Gastrocnemius medialis (tissue), 4 donors: Measurements from ENCODE around the gene ALK. TPM values are rescaled to one million over a fixed set of nuclear protein-coding genes. Genes with fewer than 3 reads are reported as not detected.

Source experiments
- ATAC-seq, 2 donors: fragments of 150-250 bp; one replicate each; pipeline ENCODE4 v1.9.1; 2016
- DNase-seq, 2 donors: peaks; one replicate each; pipeline ENCODE4 v3.0.0-alpha.2; 2019
- H3K27ac ChIP-seq, 4 donors: fragments of 200-600 bp; sonication (generic); 1 replicate in 1 of 4; 2 replicates in 3 of 4; pipeline ENCODE4 v1.5.1; 2016 to 2018; ENCODE audit warnings: mild to moderate bottlenecking in 2 of 4, moderate library complexity in 1 of 4
- H3K27me3 ChIP-seq, 3 donors: fragments of 200-600 bp; sonication (generic) in 2 of 3; 1 replicate in 1 of 3; 2 replicates in 2 of 3; pipeline versions ENCODE4 v1.5.1 to v1.6.0; 2016 to 2019; ENCODE audit warnings: mild to moderate bottlenecking in 1 of 3, moderate library complexity in 1 of 3
- H3K36me3 ChIP-seq, 2 donors: fragments of 200-600 bp; sonication (generic) in 1 of 2; one replicate each; pipeline ENCODE4 v1.5.1; 2017 to 2018
- H3K4me1 ChIP-seq, 2 donors: fragments of 200-600 bp; sonication (generic) in 1 of 2; one replicate each; pipeline ENCODE4 v1.5.1; 2016 to 2017; ENCODE audit warnings: mild to moderate bottlenecking in 2 of 2
- H3K4me3 ChIP-seq, 4 donors: fragments of 200-600 bp; sonication (generic) in 3 of 4; 1 replicate in 1 of 4; 2 replicates in 3 of 4; pipeline ENCODE4 v1.5.1; 2016 to 2019; ENCODE audit warnings: mild to moderate bottlenecking in 2 of 4
- H3K9me3 ChIP-seq, 3 donors: fragments of 200-600 bp; sonication (generic) in 2 of 3; 1 replicate in 1 of 3; 2 replicates in 2 of 3; pipeline ENCODE4 v1.5.1; 2016 to 2019
- POLR2A ChIP-seq, 2 donors: fragments of 450-650 bp; IDR thresholded peaks; one replicate each; pipeline ENCODE4 v1.6.1; 2017; ENCODE audit warnings: antibody characterized with exemption in 2 of 2, mild to moderate bottlenecking in 2 of 2, moderate library complexity in 2 of 2
- in situ Hi-C, 4 donors: fragments of 200-750 bp; cut with MboI; loops; one replicate each; pipeline versions ENCODE4 v1.15.0 to v1.8.0; 2017; ENCODE audit warnings: low sequenced_read_pairs in 4 of 4
- intact Hi-C: fragments of 100-400 bp; cut with DNase I; formaldehyde crosslinking; loops from one replicate; pipeline ENCODE4 v1.15.1; 2023; ENCODE audit warnings: low total_unique reads
- total RNA-seq, 4 donors: library from RNA; depleted of rRNA; stranded (reverse); fragments of >200 nt; gene quantifications; one replicate each; pipeline versions ENCODE4 v1.1.0 to v1.2.3, GENCODE V29; 2016
- TF ChIP-seq, protein P1 (sequence below), 5 experiments: fragments of 450-650 bp in 3 of 5; fragments of 200-600 bp in 2 of 5; sonication (generic) in 2 of 5; IDR thresholded peaks in 4 of 5; conservative IDR thresholded peaks in 1 of 5; 1 replicate in 4 of 5; 2 replicates in 1 of 5; pipeline ENCODE4 v1.5.1; 2016 to 2019; ENCODE audit warnings: antibody characterized with exemption in 5 of 5, mild to moderate bottlenecking in 3 of 5, moderate library complexity in 3 of 5

Gene ALK
- total RNA-seq, 4 donors from 2014 or later: not detected

DNA sequence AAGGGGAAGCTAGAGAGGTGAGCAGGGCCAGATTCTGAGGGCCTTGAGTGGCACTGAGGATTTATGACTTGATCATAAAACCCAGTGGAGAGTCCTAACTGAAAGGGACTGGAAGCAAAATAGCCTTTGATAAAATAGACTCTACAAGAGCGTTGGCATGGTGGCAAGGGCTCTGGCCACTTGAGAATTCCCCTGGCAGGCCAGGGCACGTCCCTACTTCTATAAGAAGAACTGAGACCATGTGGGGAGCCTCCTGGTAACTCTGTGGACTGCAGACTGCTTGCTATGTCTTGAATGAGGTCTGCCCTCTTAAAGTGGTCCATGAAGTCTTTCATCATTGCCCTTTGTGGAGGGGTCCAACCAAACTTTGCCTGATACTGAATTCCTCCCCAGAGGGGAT lies 324.8 kb downstream of the ALK start:
- no peak for ATAC-seq

DNA sequence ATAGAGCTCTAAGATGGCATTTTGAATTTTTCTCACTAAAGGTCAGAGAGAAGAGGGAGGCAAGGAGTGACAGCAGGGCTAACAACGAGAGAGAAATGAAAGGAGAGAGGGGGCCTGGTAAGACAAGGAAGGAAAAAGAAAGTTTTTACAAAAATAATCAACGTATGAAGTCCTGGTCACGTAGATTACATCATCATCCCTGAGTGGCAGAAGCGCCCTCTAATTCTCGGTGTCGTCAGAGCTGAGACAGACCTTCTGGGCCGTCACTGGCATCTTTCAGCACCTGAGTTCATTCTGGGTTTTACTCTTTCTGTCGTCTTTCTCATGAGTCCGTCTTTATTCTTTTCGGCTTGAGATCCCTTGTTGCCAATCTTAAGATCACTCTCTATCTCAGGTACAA lies 329.8 kb downstream of the ALK start:
- Histone ChIP-seq H3K27me3 (no peaks in the 10 kb centered on the region), H3K27ac (no peak overlapping the region), H3K4me1 (no peaks in the 10 kb centered on the region), H3K9me3 (no peaks in the 10 kb centered on the region), H3K36me3 (no peaks in the 10 kb centered on the region), H3K4me3 (no peak overlapping the region)
- ATAC-seq: no peak
- intact Hi-C loops (no loop called here), in situ Hi-C loops (no loop called here)
- DNase-seq: no peak
- TF ChIP-seq, protein P1, sequence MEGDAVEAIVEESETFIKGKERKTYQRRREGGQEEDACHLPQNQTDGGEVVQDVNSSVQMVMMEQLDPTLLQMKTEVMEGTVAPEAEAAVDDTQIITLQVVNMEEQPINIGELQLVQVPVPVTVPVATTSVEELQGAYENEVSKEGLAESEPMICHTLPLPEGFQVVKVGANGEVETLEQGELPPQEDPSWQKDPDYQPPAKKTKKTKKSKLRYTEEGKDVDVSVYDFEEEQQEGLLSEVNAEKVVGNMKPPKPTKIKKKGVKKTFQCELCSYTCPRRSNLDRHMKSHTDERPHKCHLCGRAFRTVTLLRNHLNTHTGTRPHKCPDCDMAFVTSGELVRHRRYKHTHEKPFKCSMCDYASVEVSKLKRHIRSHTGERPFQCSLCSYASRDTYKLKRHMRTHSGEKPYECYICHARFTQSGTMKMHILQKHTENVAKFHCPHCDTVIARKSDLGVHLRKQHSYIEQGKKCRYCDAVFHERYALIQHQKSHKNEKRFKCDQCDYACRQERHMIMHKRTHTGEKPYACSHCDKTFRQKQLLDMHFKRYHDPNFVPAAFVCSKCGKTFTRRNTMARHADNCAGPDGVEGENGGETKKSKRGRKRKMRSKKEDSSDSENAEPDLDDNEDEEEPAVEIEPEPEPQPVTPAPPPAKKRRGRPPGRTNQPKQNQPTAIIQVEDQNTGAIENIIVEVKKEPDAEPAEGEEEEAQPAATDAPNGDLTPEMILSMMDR (IDR thresholded peaks at IDR 0.05 in 4 of 5, conservative IDR thresholded peaks at IDR 0.05 in 1 of 5): no peak
- no peak for TF ChIP-seq POLR2A (IDR thresholded peaks at IDR 0.05)

More for the DNA sequence above, 324.8 kb downstream of the ALK start:
- intact Hi-C loops: no loop called here
- Histone ChIP-seq H3K27ac (no peak overlapping the region), H3K4me1 (peaks cover 0 to 7% of the 10 kb centered on the region in 2 donors), H3K4me3 (no peak overlapping the region), H3K9me3 (no peaks in the 10 kb centered on the region), H3K36me3 (no peaks in the 10 kb centered on the region), H3K27me3 (no peaks in the 10 kb centered on the region)
- no peak for DNase-seq
- TF ChIP-seq POLR2A (IDR thresholded peaks at IDR 0.05): no peak
- TF ChIP-seq, protein P1 (IDR thresholded peaks at IDR 0.05 in 4 of 5, conservative IDR thresholded peaks at IDR 0.05 in 1 of 5): no peak
- in situ Hi-C loops: no loop called here

DNA sequence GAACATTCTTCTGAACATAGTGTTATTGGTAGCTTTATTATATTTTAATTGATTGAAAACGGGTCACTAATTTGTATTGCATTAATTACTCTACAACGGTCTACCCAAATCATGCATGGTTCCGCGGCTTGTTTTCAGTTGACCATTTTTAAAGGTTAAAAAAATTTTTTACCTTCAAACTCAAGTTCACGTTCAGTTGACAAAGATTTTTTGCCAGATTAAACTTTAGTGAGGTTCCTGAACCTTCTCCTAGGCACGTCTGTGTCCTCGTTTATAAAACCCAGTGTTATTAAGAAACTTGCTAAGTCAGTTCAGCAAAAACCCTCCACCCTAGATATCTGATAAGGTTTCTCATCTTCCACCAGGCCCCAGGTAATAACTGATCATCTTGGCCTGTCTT lies 331.2 kb downstream of the ALK start:
- TF ChIP-seq POLR2A (IDR thresholded peaks at IDR 0.05): no peak
- TF ChIP-seq, protein P1 (IDR thresholded peaks at IDR 0.05 in 4 of 5, conservative IDR thresholded peaks at IDR 0.05 in 1 of 5): no peak
- H3K27ac ChIP-seq: no peak overlapping the region
- DNase-seq (no peak), ATAC-seq (no peak)
- no peaks in the 10 kb centered on the region for H3K27me3 ChIP-seq
- intact Hi-C loops (no loop called here), in situ Hi-C loops (no loop called here)
- H3K4me3 ChIP-seq: no peak overlapping the region
- H3K4me1 ChIP-seq: no peaks in the 10 kb centered on the region
- H3K9me3 ChIP-seq: no peaks in the 10 kb centered on the region
- H3K36me3 ChIP-seq: no peaks in the 10 kb centered on the region

DNA sequence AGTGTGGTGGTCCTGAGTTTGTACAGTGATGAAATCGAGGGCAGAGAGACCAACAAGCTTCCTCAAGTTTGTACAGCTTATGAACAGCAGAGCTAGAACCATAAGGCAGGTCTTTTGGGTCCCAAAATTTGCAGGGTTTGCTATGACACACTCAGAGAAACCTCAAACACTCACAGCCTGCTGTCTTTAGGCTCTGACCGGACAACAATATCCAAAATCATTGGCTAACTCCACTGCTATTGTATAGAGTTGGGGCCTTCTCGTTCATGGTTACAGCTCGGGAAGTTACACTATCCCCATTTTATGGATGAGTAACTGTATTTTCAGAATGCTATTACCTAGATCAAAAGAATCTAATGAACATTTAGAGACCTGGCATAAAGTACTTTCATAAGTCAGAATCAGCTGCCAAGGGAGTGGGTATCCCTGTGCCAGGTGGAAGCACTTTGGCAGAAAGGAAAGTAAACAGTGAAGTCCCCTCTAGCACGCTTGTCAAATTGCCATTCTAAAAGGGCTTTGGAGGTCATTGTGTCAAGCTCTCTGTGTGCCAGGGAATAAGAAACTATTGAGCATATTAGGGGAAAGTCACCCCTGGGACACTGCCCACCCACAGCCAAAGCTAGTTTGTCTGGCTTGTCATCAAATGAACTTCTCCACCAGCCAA lies 331.8 kb downstream of the ALK start:
- H3K36me3 ChIP-seq: no peaks in the 10 kb centered on the region
- in situ Hi-C loops: no loop called here
- H3K9me3 ChIP-seq: no peaks in the 10 kb centered on the region
- H3K27ac ChIP-seq: no peak overlapping the region
- H3K4me3 ChIP-seq: no peak overlapping the region
- TF ChIP-seq POLR2A (IDR thresholded peaks at IDR 0.05): no peak
- TF ChIP-seq, protein P1 (IDR thresholded peaks at IDR 0.05 in 4 of 5, conservative IDR thresholded peaks at IDR 0.05 in 1 of 5): no peak
- no peak for DNase-seq
- H3K27me3 ChIP-seq: no peaks in the 10 kb centered on the region
- no peaks in the 10 kb centered on the region for H3K4me1 ChIP-seq
- ATAC-seq: no peak
- intact Hi-C loops: no loop called here
